ENCODE results near the gene SIPA1L2.

The SIPA1L2 gene

DNA sequence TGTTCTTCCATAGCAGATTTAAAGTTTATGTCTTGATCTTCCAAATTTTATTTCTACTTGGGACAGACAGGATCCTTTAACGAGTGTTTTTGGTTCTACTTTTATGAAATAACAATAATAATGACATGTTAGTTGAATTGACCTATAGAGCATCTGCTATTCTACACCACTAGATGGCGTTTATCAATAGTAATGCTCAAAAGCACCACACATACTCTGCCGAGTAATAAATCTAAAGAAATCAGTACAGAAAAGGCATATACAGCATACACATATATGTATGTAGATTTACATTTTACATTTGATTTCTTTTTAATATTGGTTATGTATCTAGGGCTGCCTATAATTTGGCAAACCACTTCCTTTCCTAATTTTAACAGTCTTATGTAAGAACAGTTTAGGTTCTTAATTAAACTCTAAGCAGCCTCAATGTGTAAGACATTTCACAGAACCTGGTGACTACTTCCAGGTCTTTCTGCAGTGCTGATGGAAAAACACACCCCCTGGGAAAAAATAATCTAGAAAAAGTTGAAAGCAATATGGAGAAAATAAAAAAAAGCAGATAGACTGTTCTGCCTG lies 5.9 kb upstream of the SIPA1L2 start:
- TF ChIP-seq FOXK2 (IDR thresholded peaks at IDR 0.05), result no peak
- TF ChIP-seq SUZ12 (IDR thresholded peaks at IDR 0.05), result no peak
- TF ChIP-seq, protein P1, sequence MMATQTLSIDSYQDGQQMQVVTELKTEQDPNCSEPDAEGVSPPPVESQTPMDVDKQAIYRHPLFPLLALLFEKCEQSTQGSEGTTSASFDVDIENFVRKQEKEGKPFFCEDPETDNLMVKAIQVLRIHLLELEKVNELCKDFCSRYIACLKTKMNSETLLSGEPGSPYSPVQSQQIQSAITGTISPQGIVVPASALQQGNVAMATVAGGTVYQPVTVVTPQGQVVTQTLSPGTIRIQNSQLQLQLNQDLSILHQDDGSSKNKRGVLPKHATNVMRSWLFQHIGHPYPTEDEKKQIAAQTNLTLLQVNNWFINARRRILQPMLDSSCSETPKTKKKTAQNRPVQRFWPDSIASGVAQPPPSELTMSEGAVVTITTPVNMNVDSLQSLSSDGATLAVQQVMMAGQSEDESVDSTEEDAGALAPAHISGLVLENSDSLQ (IDR thresholded peaks at IDR 0.05), result peak; percentile 65
- CTCF ChIA-PET, result interaction anchor here (1.0 kb wide), 1 partner anchor 16 kb away, joined by 3 read pairs; no protein-coding TSS in a partner anchor
- peak; percentile 53 for DNase-seq (ENCODE audit: extremely low spot score)
- POLR2A ChIA-PET, result no interaction called here

DNA sequence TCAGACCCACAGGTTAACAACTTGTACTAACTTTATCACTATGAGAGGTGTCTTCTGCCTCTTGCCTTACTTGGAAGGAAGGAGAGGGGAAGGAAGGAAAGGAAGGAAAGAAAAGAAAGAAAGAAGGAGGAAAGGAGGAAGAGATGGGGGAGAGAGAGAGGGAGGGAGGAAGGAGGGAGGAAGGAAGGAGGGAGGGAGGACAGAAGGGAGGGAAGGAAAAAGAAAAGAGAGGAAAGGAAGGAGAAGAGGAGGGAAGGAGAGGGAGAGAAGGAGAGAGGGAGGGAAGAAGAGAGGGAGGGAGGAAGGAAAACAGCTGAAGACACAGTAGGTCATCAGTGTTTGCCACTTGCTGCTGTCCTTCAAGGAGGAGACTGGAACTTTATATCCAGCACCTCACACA lies 5.3 kb upstream of the SIPA1L2 start:
- DNase-seq (ENCODE audit: extremely low spot score), result no peak
- no peak for TF ChIP-seq FOXK2 (IDR thresholded peaks at IDR 0.05)
- ChIA-PET CTCF (interaction anchor here (1.0 kb wide), 1 partner anchor 16 kb away, joined by 3 read pairs; no protein-coding TSS in a partner anchor), POLR2A (no interaction called here)

DNA sequence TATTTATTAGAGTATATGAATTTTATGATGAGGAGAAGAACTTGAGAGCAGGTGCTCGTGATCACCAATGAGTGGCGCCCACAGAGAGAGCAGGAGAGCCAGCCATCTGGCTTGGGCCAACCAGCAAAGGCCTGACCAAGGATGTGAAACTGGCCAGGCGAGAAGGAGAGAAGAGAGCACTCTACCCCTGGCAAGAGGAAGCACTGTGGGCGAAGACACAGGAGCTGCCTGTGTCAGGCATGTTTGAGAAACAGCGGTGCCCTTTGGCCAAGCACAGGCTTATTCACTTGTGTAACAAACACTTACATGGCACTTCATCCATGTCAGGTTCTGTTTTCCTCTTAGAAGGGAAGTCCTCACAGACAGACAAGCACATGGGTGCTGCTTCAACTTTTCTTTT lies 4.2 kb upstream of the SIPA1L2 start:
- DNase-seq (ENCODE audit: extremely low spot score), result no peak
- CTCF ChIA-PET, result interaction anchor here (0.7 kb wide), 1 partner anchor 271 kb away, joined by 3 read pairs; no protein-coding TSS in a partner anchor
- POLR2A ChIA-PET, result no interaction called here
- TF ChIP-seq ELF4 (IDR thresholded peaks at IDR 0.05) (no peak), ZNF384 (IDR thresholded peaks at IDR 0.05) (no peak), FOXM1 (IDR thresholded peaks at IDR 0.05; ENCODE audit: borderline replicate concordance) (no peak), FOXA1 (IDR thresholded peaks at IDR 0.05) (no peak), SP1 (IDR thresholded peaks at IDR 0.05) (no peak), LEF1 (IDR thresholded peaks at IDR 0.05; ENCODE audit: borderline replicate concordance) (no peak), HDGF (IDR thresholded peaks at IDR 0.05; ENCODE audit: borderline replicate concordance) (no peak), NFRKB (IDR thresholded peaks at IDR 0.05) (no peak), L3MBTL2 (conservative IDR thresholded peaks at IDR 0.05) (no peak), ARNT (IDR thresholded peaks at IDR 0.05) (no peak), TARDBP (IDR thresholded peaks at IDR 0.05) (no peak)
- TF ChIP-seq, protein P1 (IDR thresholded peaks at IDR 0.05), result no peak

DNA sequence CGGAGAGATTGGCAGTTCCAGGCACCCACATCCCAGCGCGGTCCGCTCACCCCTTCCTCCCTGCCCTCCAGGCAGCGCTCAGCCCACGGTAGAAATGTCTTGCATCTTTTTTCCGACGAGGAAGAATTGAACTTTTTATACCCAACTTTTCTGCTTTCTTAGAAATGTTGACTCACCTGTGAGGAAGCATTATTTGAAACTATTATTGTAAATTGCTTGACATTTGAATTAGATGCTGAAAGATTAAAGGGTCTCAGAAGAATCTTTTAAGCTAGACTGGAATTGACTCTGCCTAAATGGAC lies 912 bp upstream of the SIPA1L2 start:
- ChIA-PET CTCF (no interaction called here), POLR2A (interaction anchor here (1.5 kb wide), 1 partner anchor 319 kb away, joined by 4 read pairs; the partner anchor contains the start of gene NTPCR)
- TF ChIP-seq FOXM1 (IDR thresholded peaks at IDR 0.05; ENCODE audit: borderline replicate concordance) (0 out of 2 replicates have a peak, but pooled peaks have one; percentile 10), SP1 (IDR thresholded peaks at IDR 0.05) (no peak)
- no peak for DNase-seq (ENCODE audit: extremely low spot score)

DNA sequence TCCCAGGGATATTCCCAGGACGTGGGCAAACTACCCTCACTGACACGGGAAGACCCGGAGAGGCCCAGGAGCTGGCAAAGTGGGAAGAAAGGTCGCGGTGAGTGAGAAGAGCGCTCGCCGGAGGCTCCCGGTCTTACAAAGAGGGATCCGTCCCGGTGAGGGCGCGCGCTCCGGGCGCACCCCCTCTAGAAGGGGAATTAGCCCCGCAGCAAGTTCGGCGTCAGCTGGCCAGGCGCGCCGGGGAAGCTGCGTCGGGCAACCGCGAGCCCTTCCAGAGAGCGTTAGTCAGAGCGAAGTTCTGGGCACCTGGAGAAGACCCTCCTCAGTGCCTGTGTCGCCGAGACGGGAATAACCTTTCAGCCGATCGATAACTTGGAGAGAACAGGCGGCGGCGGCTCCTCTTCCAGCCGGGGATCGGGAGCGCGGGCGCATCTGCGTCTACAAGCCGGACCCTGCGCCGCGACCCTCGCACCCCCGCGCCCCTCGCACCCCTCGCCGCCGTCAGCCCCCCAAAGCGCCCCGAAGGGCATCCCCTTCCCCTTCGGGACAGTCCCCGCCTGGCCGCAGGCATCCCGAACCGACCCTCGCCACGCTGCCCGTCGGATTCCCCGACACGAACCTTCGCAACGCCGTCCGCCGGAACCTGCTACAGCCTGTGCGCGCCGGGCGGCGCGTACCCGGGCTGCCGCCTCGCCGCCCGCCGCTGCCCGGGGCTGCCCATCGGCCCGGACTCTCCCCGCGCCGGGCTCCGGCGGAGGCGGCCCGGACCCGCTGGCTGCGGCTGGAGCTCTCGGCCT lies 485 bp downstream of the SIPA1L2 start:
- CTCF ChIA-PET, result interaction anchor here (0.7 to 0.8 kb wide), 2 partner anchors 384 to 763 kb away, joined by 3 to 4 read pairs; no protein-coding TSS in a partner anchor
- TF ChIP-seq CTBP1 (IDR thresholded peaks at IDR 0.05; ENCODE audit: borderline replicate concordance) (peak; percentile 6; the same call in 1 of the 2 replicates), ARNT (IDR thresholded peaks at IDR 0.05) (0 out of 2 replicates have a peak, but pooled peaks have one; percentile 31), NFRKB (IDR thresholded peaks at IDR 0.05) (no peak)
- no peak for DNase-seq (ENCODE audit: extremely low spot score)
- POLR2A ChIA-PET, result interaction anchor here (0.8 to 1.4 kb wide), 8 partner anchors 9 to 370 kb away, joined by 3 to 9 read pairs (median 3); partner anchors contain the start of gene NTPCR

DNA sequence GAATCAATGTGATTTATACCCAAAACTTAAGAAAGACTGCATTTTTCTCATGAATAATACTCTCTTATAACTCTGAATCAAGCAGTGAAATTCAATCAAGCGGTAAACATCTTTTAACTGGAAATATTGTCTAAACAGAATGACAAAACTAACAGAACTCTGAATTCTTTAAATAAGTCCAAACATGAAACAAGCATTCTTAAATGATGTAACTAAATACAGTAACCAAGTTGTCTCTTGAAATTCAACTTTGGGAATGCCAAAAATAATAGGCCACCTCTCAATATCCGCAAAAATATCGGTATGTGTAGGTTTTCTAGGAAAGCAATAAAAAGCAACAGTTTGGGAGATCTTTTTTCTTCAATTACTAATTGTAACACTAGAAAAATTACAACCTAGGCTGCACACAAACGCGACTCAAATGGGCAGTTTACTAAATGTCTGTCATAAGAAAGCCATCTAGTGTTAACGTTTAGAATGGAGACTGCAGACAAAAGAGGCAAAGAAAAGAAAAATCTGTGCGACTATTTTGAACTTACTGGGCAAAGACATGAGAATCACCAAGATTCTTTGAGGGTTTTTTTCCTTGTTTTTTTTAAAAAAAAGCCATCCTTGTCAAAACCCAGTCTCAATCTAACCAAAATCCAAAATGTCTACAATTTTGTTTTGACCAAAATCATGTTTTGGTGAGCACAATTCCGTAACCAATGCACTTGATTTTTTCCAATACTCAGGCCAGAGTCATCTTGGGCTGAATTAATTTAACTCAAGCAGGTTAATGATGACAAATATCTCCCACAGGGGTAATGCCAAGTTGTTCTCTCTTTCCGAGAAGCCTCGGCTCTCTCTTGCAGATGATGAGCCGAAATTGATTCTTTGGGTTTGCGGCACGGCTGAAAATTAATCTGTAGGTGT lies 1.3 kb downstream of the SIPA1L2 start:
- ChIA-PET POLR2A (interaction anchor here (1.4 kb wide), 1 partner anchor 322 kb away, joined by 3 read pairs; the partner anchor contains the start of gene NTPCR), CTCF (interaction anchor here (0.8 to 1.2 kb wide), 4 partner anchors 57 to 762 kb away, joined by 3 to 8 read pairs (median 4); no protein-coding TSS in a partner anchor)
- DNase-seq (ENCODE audit: extremely low spot score), result no peak
- TF ChIP-seq, protein P1 (IDR thresholded peaks at IDR 0.05), result no peak
- TF ChIP-seq CTBP1 (IDR thresholded peaks at IDR 0.05; ENCODE audit: borderline replicate concordance) (no peak), SUZ12 (IDR thresholded peaks at IDR 0.05) (no peak), ELF4 (IDR thresholded peaks at IDR 0.05) (no peak), SP1 (IDR thresholded peaks at IDR 0.05) (no peak), TARDBP (IDR thresholded peaks at IDR 0.05) (no peak), NFRKB (IDR thresholded peaks at IDR 0.05) (no peak)

Measured in HEK293T (cell line).